Measurements from ENCODE around the gene CHKB.

GRCh38 chr22:50624347-50625130 is 41.9 kb upstream of the CHKB start:
- TF ChIP-seq PKNOX1 (IDR thresholded peaks at IDR 0.05) (no peak), FOXA1 (IDR thresholded peaks at IDR 0.05) (no peak), ARNT (IDR thresholded peaks at IDR 0.05) (no peak), SUZ12 (IDR thresholded peaks at IDR 0.05) (no peak), FOXM1 (IDR thresholded peaks at IDR 0.05; ENCODE audit: borderline replicate concordance) (no peak), FOXK2 (IDR thresholded peaks at IDR 0.05) (no peak), TARDBP (IDR thresholded peaks at IDR 0.05) (no peak)

Measured in HEK293T (cell line).